ENCODE measurements around the gene SIGLEC11.
A peak's percentile ranks its signal among the peaks of the same experiment; 100 is the strongest.

SIGLEC11 gene

GRCh38 chr19:49985871-49986270 lies 24.9 kb upstream of the SIGLEC11 start:
- Histone ChIP-seq H3K27ac (ENCODE audit: extremely low read depth, low read depth, low read length) (no peak overlapping the region), H3K4me1 (ENCODE audit: control insufficient read depth, insufficient read depth, low read length) (no peaks in the 10 kb centered on the region), H3K36me3 (ENCODE audit: control insufficient read depth in 2 of 2, insufficient read depth in 1 of 2, low read length in 2 of 2) (peaks cover 0 to 46% of the 10 kb centered on the region in 2 experiments; a peak in 2 of 3 replicates), H3K9me3 (ENCODE audit: control insufficient read depth, insufficient read depth, low read depth, low read length) (no peaks in the 10 kb centered on the region), H3K4me3 (ENCODE audit: low read depth, low read length) (no peak overlapping the region)
- ChIA-PET CTCF (interaction anchor here (1.2 to 7.9 kb wide), 4 partner anchors 14 to 57 kb away, joined by 3 to 99 read pairs (median 5); partner anchors contain the start of genes ATF5 and NUP62), POLR2A (no interaction called here)
- TF ChIP-seq ZFP3 (tag by site-specific recombination; IDR thresholded peaks at IDR 0.05; ENCODE audit: low read depth) = no peak
- TF ChIP-seq ZNF416 (tag by site-specific recombination; IDR thresholded peaks at IDR 0.05) = no peak
- no peak for TF ChIP-seq KLF16 (tag by site-specific recombination; IDR thresholded peaks at IDR 0.05)
- no peak for TF ChIP-seq SCRT2 (tag by site-specific recombination; IDR thresholded peaks at IDR 0.05)
- TF ChIP-seq ZBTB10 (tag by site-specific recombination; IDR thresholded peaks at IDR 0.05) = no peak
- no peak for TF ChIP-seq ZBTB20 (tag by site-specific recombination; IDR thresholded peaks at IDR 0.05)
- no peak for TF ChIP-seq TRIM28 (IDR thresholded peaks at IDR 0.05; ENCODE audit: borderline replicate concordance, low read length)
- no peak for TF ChIP-seq ZNF239 (tag by site-specific recombination; IDR thresholded peaks at IDR 0.05)
- no peak for TF ChIP-seq ZNF785 (tag by site-specific recombination; IDR thresholded peaks at IDR 0.05)

DNA sequence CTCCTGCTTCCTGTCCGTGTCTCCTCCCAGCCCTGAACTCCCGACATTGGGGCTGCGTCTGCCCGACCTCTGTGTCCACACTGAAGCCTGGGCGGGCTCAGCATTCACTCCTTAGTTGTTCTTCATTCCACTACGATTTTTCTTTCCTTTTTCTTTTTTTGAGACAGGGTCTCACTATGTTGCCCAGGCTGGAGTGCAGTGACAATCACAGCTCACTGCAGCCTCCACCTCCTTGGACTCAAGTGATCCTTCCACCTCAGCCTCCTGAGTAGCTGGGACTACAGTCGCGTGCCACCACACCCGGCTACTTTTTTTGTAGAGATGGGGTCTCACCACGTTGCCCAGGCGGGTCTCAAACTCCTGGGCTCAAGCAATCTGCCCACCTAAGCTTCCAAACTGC lies 23.5 kb upstream of the SIGLEC11 start:
- no peaks in the 10 kb centered on the region for H3K4me1 ChIP-seq (ENCODE audit: control insufficient read depth, insufficient read depth, low read length)
- no peaks in the 10 kb centered on the region for H3K9me3 ChIP-seq (ENCODE audit: control insufficient read depth, insufficient read depth, low read depth, low read length)
- CTCF ChIA-PET = interaction anchor here (0.6 to 7.9 kb wide), 18 partner anchors 8 to 200 kb away, joined by 3 to 99 read pairs (median 4); partner anchors contain the start of gene ZNF473
- H3K27ac ChIP-seq (ENCODE audit: extremely low read depth, low read depth, low read length) = no peak overlapping the region
- POLR2A ChIA-PET = no interaction called here
- H3K36me3 ChIP-seq (ENCODE audit: control insufficient read depth in 2 of 2, insufficient read depth in 1 of 2, low read length in 2 of 2) = peaks cover 0 to 42% of the 10 kb centered on the region in 2 experiments; a peak in 2 of 3 replicates
- TF ChIP-seq ZNF121 (tag by site-specific recombination; IDR thresholded peaks at IDR 0.05) (peak; percentile 83), ZNF626 (tag by site-specific recombination; IDR thresholded peaks at IDR 0.05) (no peak), ELK4 (IDR thresholded peaks at IDR 0.05; ENCODE audit: borderline replicate concordance, low read depth, low read length) (no peak), ZNF623 (tag by site-specific recombination; IDR thresholded peaks at IDR 0.05) (no peak), SCRT2 (tag by site-specific recombination; IDR thresholded peaks at IDR 0.05) (no peak), MEIS1 (CRISPR knock-in tag; IDR thresholded peaks at IDR 0.05; ENCODE audit: borderline replicate concordance) (no peak), YY2 (tag by site-specific recombination; IDR thresholded peaks at IDR 0.05) (no peak), ZSCAN30 (tag by site-specific recombination; IDR thresholded peaks at IDR 0.05) (no peak), SALL2 (tag by site-specific recombination; IDR thresholded peaks at IDR 0.05; ENCODE audit: borderline replicate concordance) (no peak)
- no peak overlapping the region for H3K4me3 ChIP-seq (ENCODE audit: low read depth, low read length)

- Histone ChIP-seq H3K27ac (ENCODE audit: extremely low read depth, low read depth, low read length) (no peak overlapping the region), H3K4me3 (ENCODE audit: low read depth, low read length) (no peak overlapping the region), H3K4me1 (ENCODE audit: control insufficient read depth, insufficient read depth, low read length) (no peaks in the 10 kb centered on the region), H3K36me3 (ENCODE audit: control insufficient read depth in 2 of 2, insufficient read depth in 1 of 2, low read length in 2 of 2) (peaks cover 0 to 35% of the 10 kb centered on the region in 2 experiments; a peak in 2 of 3 replicates), H3K9me3 (ENCODE audit: control insufficient read depth, insufficient read depth, low read depth, low read length) (no peaks in the 10 kb centered on the region)
- POLR2A ChIA-PET = no interaction called here
- CTCF ChIA-PET = interaction anchor here (0.5 to 7.9 kb wide), 19 partner anchors 9 to 199 kb away, joined by 3 to 99 read pairs (median 4); partner anchors contain the start of gene ZNF473
- TF ChIP-seq GLIS1 (tag by site-specific recombination; IDR thresholded peaks at IDR 0.05) = peak; percentile 16; the same call in 1 of the 2 replicates
- peak; percentile 57; the same call in 1 of the 2 replicates for TF ChIP-seq ZNF394 (tag by site-specific recombination; IDR thresholded peaks at IDR 0.05; ENCODE audit: borderline replicate concordance)
- TF ChIP-seq ZNF837 (tag by site-specific recombination; IDR thresholded peaks at IDR 0.05) = no peak
- peak; percentile 73 for TF ChIP-seq SCRT2 (tag by site-specific recombination; IDR thresholded peaks at IDR 0.05)
- no peak for TF ChIP-seq TCF7L2 (IDR thresholded peaks at IDR 0.05; ENCODE audit: borderline replicate concordance, low read depth, low read length)
- TF ChIP-seq ZNF423 (tag by site-specific recombination; IDR thresholded peaks at IDR 0.05) = peak; percentile 95
- TF ChIP-seq, protein P1, sequence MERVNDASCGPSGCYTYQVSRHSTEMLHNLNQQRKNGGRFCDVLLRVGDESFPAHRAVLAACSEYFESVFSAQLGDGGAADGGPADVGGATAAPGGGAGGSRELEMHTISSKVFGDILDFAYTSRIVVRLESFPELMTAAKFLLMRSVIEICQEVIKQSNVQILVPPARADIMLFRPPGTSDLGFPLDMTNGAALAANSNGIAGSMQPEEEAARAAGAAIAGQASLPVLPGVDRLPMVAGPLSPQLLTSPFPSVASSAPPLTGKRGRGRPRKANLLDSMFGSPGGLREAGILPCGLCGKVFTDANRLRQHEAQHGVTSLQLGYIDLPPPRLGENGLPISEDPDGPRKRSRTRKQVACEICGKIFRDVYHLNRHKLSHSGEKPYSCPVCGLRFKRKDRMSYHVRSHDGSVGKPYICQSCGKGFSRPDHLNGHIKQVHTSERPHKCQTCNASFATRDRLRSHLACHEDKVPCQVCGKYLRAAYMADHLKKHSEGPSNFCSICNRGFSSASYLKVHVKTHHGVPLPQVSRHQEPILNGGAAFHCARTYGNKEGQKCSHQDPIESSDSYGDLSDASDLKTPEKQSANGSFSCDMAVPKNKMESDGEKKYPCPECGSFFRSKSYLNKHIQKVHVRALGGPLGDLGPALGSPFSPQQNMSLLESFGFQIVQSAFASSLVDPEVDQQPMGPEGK (tag by site-specific recombination; IDR thresholded peaks at IDR 0.05) = 0 out of 2 replicates have a peak, but pooled peaks have one; percentile 29
- TF ChIP-seq ZNF654 (tag by site-specific recombination; IDR thresholded peaks at IDR 0.05; ENCODE audit: low read depth) = peak; percentile 62
- TF ChIP-seq SCRT1 (tag by site-specific recombination; IDR thresholded peaks at IDR 0.05; ENCODE audit: borderline replicate concordance) = peak; percentile 55; the same call in 1 of the 2 replicates
Measured at GRCh38 chr19:49983645-49984229, 22.8 kb upstream of the SIGLEC11 start.

Measured in HEK293 (cell line).